ENCODE data around the gene B9D1. TPM values are rescaled to one million over a fixed set of nuclear protein-coding genes. Genes with fewer than 3 reads are reported as not detected.

The B9D1 gene
- total and polyA plus RNA-seq, 8 donors = 6.6 to 39.6 (median 12.5) TPM

DNA sequence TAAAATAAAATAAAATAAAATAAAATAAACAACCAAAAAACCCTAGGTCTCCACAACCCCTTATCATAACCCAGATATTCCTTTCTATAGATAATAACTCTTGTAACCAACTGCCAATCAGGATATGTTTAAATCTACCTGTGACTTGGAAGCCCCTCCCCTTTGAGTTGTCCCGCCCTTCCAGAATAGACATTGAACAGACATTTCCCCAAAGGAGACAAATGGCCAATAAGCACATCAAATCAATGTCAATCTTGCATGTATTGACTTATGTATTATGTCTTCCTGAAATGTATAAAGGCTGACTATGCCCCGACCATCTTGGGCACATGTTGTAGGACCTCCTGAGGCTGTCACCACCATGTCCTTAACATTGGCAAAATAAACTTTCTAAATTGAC, 14.3 kb upstream of the B9D1 start:
- peaks cover 0 to 14% (median 12%) of the 10 kb centered on the region in 3 donors for H3K36me3 ChIP-seq
- TF ChIP-seq, protein P1, sequence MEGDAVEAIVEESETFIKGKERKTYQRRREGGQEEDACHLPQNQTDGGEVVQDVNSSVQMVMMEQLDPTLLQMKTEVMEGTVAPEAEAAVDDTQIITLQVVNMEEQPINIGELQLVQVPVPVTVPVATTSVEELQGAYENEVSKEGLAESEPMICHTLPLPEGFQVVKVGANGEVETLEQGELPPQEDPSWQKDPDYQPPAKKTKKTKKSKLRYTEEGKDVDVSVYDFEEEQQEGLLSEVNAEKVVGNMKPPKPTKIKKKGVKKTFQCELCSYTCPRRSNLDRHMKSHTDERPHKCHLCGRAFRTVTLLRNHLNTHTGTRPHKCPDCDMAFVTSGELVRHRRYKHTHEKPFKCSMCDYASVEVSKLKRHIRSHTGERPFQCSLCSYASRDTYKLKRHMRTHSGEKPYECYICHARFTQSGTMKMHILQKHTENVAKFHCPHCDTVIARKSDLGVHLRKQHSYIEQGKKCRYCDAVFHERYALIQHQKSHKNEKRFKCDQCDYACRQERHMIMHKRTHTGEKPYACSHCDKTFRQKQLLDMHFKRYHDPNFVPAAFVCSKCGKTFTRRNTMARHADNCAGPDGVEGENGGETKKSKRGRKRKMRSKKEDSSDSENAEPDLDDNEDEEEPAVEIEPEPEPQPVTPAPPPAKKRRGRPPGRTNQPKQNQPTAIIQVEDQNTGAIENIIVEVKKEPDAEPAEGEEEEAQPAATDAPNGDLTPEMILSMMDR (IDR thresholded peaks at IDR 0.05) = no peak
- H3K9me3 ChIP-seq = no peaks in the 10 kb centered on the region
- ATAC-seq (no peak), DNase-seq (no peak), FAIRE-seq (no peak)
- peaks cover 4 to 7% (median 6%) of the 10 kb centered on the region in 3 donors for H3K4me1 ChIP-seq
- intact Hi-C loops (cut with DNase I) = no loop called here
- H3K4me3 ChIP-seq = peak overlapping the region in 3 of 4 donors; percentile 70 to 94 (median 71)
- peak overlapping the region; percentile 89 to 96 (median 92) for H3K27ac ChIP-seq
- 16 to 17% methylated on average over 2 of the region's 2 CpGs for WGBS, 2 donors
- H3K27me3 ChIP-seq = no peaks in the 10 kb centered on the region

DNA sequence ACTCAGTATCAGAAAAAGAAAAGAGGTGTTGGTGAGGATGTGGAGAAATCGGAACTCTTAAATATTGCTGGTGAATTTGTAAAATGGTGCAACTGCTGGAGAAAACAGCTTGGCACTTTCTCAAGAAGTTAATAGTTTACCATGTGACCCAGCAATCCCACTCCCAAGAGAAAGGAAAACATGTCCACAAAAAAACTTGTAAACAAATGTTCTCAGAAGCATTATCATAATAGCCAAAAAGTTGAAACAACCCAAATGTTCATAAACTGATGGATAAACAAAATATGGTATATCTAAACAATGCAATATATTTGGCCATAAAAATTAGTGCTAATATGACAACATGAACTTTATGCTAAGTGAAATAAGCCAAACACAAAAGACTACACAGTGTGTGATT, 13.2 kb upstream of the B9D1 start:
- 94 to 96% methylated on average over 1 of the region's 1 CpG for WGBS, 2 donors
- no peak for FAIRE-seq
- intact Hi-C loops (cut with DNase I) = no loop called here
- no peaks in the 10 kb centered on the region for H3K27me3 ChIP-seq
- no peak overlapping the region for H3K4me3 ChIP-seq
- TF ChIP-seq, protein P1 (IDR thresholded peaks at IDR 0.05) = no peak
- no peaks in the 10 kb centered on the region for H3K9me3 ChIP-seq
- no peak for ATAC-seq
- H3K4me1 ChIP-seq = peaks cover 4 to 7% (median 6%) of the 10 kb centered on the region in 3 donors
- DNase-seq = no peak
- H3K36me3 ChIP-seq = peaks cover 0 to 4% (median 3%) of the 10 kb centered on the region in 3 donors
- no peak overlapping the region for H3K27ac ChIP-seq

DNA sequence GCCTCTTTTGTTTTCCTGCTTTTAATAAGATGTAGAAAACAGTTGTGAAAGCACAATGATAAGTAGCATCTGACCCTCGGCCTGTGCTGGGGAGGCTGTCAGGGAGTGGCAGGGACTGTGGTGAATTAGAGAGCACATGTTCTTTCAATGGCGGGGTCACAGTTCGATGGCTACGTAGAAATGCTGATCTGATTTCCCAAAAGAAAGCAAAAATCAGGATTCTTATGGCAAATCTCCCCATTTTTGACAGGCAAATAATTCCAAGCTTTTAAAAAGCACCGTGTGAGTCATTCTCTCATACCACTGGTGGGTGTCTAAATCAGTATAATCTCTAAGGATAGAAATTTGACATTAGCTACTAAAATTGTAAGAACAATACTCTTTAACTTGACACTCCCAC, 11.6 kb upstream of the B9D1 start:
- DNase-seq = peak in 1 of 6 donors; percentile 10

GRCh38 chr17:19372866-19373504, 10.5 kb upstream of the B9D1 start:
- peak in 2 of 6 donors; percentile 25 to 35 for DNase-seq
- ATAC-seq = no peak
- intact Hi-C loops (cut with DNase I) = no loop called here
- Histone ChIP-seq H3K9me3 (no peaks in the 10 kb centered on the region), H3K4me1 (peaks cover 0 to 6% (median 4%) of the 10 kb centered on the region in 3 donors), H3K36me3 (no peaks in the 10 kb centered on the region), H3K27ac (no peak overlapping the region), H3K27me3 (no peaks in the 10 kb centered on the region), H3K4me3 (no peak overlapping the region)
- 79 to 89% methylated on average over 8 of the region's 8 CpGs for WGBS, 2 donors
- TF ChIP-seq, protein P1 (IDR thresholded peaks at IDR 0.05) = no peak
- no peak for FAIRE-seq

More for the DNA sequence above, 11.6 kb upstream of the B9D1 start:
- Histone ChIP-seq H3K27me3 (no peaks in the 10 kb centered on the region), H3K4me3 (no peak overlapping the region), H3K9me3 (no peaks in the 10 kb centered on the region), H3K4me1 (peaks cover 3 to 6% (median 4%) of the 10 kb centered on the region in 3 donors), H3K36me3 (no peaks in the 10 kb centered on the region), H3K27ac (no peak overlapping the region)
- TF ChIP-seq, protein P1 (IDR thresholded peaks at IDR 0.05) = no peak
- 85 to 91% methylated on average over 5 of the region's 5 CpGs for WGBS, 2 donors
- intact Hi-C loops (cut with DNase I) = no loop called here
- FAIRE-seq (no peak), ATAC-seq (no peak)

DNA sequence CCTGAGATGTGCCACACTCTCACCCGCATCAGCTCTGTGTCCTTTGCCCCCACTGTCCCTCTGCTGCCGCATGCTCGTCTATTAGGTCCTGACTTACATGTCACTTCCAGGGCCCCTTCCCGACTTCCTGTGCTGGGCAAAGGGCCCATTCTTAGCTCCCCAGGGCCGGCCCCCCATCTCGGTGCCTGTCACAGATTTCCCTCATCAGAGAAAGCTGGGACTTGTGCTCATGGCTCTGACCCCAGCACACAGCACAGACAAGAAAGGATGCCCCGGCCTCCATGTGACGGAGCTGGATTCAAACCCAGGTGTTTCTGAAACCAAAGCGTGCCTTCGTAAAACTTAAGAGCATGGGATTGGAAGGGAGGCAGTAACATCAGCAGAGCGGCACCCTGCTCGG, 9.9 kb upstream of the B9D1 start:
- no peaks in the 10 kb centered on the region for H3K27me3 ChIP-seq
- H3K27ac ChIP-seq = no peak overlapping the region
- H3K36me3 ChIP-seq = no peaks in the 10 kb centered on the region
- no peak overlapping the region for H3K4me3 ChIP-seq
- FAIRE-seq (no peak), DNase-seq (peak in 2 of 6 donors; percentile 25 to 33), ATAC-seq (no peak)
- no peaks in the 10 kb centered on the region for H3K9me3 ChIP-seq
- intact Hi-C loops (cut with DNase I) = no loop called here
- TF ChIP-seq, protein P1 (IDR thresholded peaks at IDR 0.05) = no peak
- H3K4me1 ChIP-seq = peaks cover 0 to 6% (median 4%) of the 10 kb centered on the region in 3 donors
- WGBS, 2 donors = 86 to 87% methylated on average over 12 of the region's 12 CpGs
